A549 treated with CpdA at 1 μM for 4 hours (cell line): Measurements from ENCODE around the gene PIGZ. TPM values are rescaled to one million over a fixed set of nuclear protein-coding genes. Genes with fewer than 3 reads are reported as not detected.

Source experiments
- total RNA-seq: library from RNA; stranded (reverse); fragments of 200-300 nt; extraction: Qiagen RNA extraction; gene quantifications from 5 replicates; pipeline ENCODE4 v1.2.3, GENCODE V29; 2022; ENCODE audit warnings: low read depth

Gene PIGZ, protein sequence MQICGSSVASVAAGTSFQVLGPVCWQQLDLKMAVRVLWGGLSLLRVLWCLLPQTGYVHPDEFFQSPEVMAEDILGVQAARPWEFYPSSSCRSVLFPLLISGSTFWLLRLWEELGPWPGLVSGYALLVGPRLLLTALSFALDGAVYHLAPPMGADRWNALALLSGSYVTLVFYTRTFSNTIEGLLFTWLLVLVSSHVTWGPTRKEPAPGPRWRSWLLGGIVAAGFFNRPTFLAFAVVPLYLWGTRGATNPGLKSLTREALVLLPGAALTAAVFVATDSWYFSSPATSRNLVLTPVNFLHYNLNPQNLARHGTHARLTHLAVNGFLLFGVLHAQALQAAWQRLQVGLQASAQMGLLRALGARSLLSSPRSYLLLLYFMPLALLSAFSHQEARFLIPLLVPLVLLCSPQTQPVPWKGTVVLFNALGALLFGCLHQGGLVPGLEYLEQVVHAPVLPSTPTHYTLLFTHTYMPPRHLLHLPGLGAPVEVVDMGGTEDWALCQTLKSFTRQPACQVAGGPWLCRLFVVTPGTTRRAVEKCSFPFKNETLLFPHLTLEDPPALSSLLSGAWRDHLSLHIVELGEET
- 0.94 to 1.6 TPM (median 1.3 TPM) in 5 replicates for total RNA-seq

GRCh38 chr3:196968233-196969133, at the start of gene PIGZ:
PIGZ (minus strand) TSS chr3:196968833; CDS start chr3:196952031, 16,802 bp downstream.

DNA sequence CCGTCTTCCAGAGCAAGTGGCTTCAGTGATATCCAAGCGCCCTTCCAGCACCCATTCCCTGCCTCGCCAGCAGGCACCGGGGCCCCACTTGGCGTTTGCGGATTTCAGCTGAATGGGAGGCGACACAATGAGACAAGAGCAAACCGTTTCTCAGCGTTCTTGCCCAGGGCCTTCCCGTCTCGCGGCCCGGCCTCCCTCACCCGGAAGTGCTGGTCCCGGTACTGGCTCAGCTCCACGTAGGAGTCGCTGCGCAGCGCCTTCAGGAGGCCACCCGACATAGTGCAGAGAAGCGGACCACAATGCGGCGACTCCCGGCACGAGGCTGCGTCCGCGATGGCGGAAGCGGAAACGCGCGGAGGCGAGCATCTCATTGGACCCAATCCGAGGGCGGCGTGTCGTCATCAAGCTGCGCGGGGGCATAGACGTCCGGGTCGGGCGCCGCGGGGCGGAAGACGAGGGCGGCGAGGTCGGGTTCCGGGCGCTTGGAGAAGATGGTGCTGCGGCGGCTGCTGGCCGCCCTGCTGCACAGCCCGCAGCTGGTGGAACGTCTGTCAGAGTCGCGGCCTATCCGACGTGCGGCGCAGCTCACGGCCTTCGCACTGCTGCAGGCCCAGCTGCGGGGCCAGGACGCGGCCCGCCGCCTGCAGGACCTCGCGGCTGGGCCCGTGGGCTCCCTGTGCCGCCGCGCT, 26.3 kb downstream of the PIGZ start, which contains the start of gene NCBP2:
TSS of gene NCBP2 (minus strand) at position 303 of the 689 bp plus-strand sequence. CDS start at position 278, 25 bp downstream.

Other genes starting within 250 kb of the PIGZ start
- gene PAK2, start 229.0 kb downstream of the PIGZ start, total RNA-seq = 32.8 to 55.4 TPM (median 38.1 TPM) in 5 replicates
- 5.4 to 8.7 TPM (median 7.2 TPM) in 5 replicates for gene SENP5, start 100.9 kb downstream of the PIGZ start, total RNA-seq
- gene NCBP2, start 26.3 kb downstream of the PIGZ start, total RNA-seq = 45.3 to 54.3 TPM (median 47.6 TPM) in 5 replicates
- gene MELTF, start 61.0 kb upstream of the PIGZ start, total RNA-seq = 44.6 to 62.2 TPM (median 52.5 TPM) in 5 replicates